Measurements from ENCODE around the gene DHRS4L2.
"Not testable (repeated sequence)": the region's sequence is repeated elsewhere in the genome, so short reads cannot be mapped to it uniquely, and the experiment has no call there.

The DHRS4L2 gene

GRCh38 chr14:23951590-23952201 lies 37.0 kb upstream of the DHRS4L2 start:
- peak; percentile 13 for TF ChIP-seq CTCF (IDR thresholded peaks at IDR 0.05; ENCODE audit: low read depth, low read length, missing control alignments)
- no peak for DNase-seq (ENCODE audit: extremely low read depth, low read depth)
- no peak overlapping the region for H3K4me3 ChIP-seq (replicated peaks; ENCODE audit: low read depth, low read length)

GRCh38 chr14:23953116-23953463 lies 35.6 kb upstream of the DHRS4L2 start:
- H3K4me3 ChIP-seq (replicated peaks; ENCODE audit: low read depth, low read length), result peak overlapping the region; percentile 84
- not testable (repeated sequence) for DNase-seq (ENCODE audit: extremely low read depth, low read depth)

- H3K4me3 ChIP-seq (replicated peaks; ENCODE audit: low read depth, low read length), result peak within 1 kb of the TSS; percentile 84
- DNase-seq (ENCODE audit: extremely low read depth, low read depth), result peak; percentile 45
- peak; percentile 95 for TF ChIP-seq CTCF (IDR thresholded peaks at IDR 0.05; ENCODE audit: low read depth, low read length, missing control alignments)
Observed at GRCh38 chr14:23953464-23954278, 35.1 kb upstream of the DHRS4L2 start, which contains the start of gene DHRS4. Gene DHRS4 (plus strand): TSS chr14:23953770. CDS start chr14:23953789, 19 bp downstream.

- peak overlapping the region; percentile 84 for H3K4me3 ChIP-seq (replicated peaks; ENCODE audit: low read depth, low read length)
- not testable (repeated sequence) for DNase-seq (ENCODE audit: extremely low read depth, low read depth)
Observed at GRCh38 chr14:23954279-23954614, 34.5 kb upstream of the DHRS4L2 start.

- not testable (repeated sequence) for DNase-seq (ENCODE audit: extremely low read depth, low read depth)
- H3K4me3 ChIP-seq (replicated peaks; ENCODE audit: low read depth, low read length), result peak overlapping the region; percentile 84
Observed at GRCh38 chr14:23954965-23955364, 33.8 kb upstream of the DHRS4L2 start.

GRCh38 chr14:23955811-23956210 lies 32.9 kb upstream of the DHRS4L2 start:
- not testable (repeated sequence) for DNase-seq (ENCODE audit: extremely low read depth, low read depth); H3K4me3 ChIP-seq (replicated peaks; ENCODE audit: low read depth, low read length)

- not testable (repeated sequence) for H3K4me3 ChIP-seq (replicated peaks; ENCODE audit: low read depth, low read length); DNase-seq (ENCODE audit: extremely low read depth, low read depth)
Observed at GRCh38 chr14:23957913-23958569, 30.7 kb upstream of the DHRS4L2 start.

GRCh38 chr14:23960899-23961298 lies 27.8 kb upstream of the DHRS4L2 start:
- DNase-seq (ENCODE audit: extremely low read depth, low read depth); H3K4me3 ChIP-seq (replicated peaks; ENCODE audit: low read depth, low read length): not testable (repeated sequence)

- H3K4me3 ChIP-seq (replicated peaks; ENCODE audit: low read depth, low read length); DNase-seq (ENCODE audit: extremely low read depth, low read depth): not testable (repeated sequence)
Observed at GRCh38 chr14:23961704-23962103, 27.0 kb upstream of the DHRS4L2 start.

GRCh38 chr14:23969130-23969480 lies 19.6 kb upstream of the DHRS4L2 start:
- not testable (repeated sequence) for H3K4me3 ChIP-seq (replicated peaks; ENCODE audit: low read depth, low read length); DNase-seq (ENCODE audit: extremely low read depth, low read depth)

GRCh38 chr14:23969481-23970282 lies 19.0 kb upstream of the DHRS4L2 start:
- peak overlapping the region; percentile 21 for H3K4me3 ChIP-seq (replicated peaks; ENCODE audit: low read depth, low read length)
- DNase-seq (ENCODE audit: extremely low read depth, low read depth), result not testable (repeated sequence)

- not testable (repeated sequence) for H3K4me3 ChIP-seq (replicated peaks; ENCODE audit: low read depth, low read length); DNase-seq (ENCODE audit: extremely low read depth, low read depth)
Observed at GRCh38 chr14:23970283-23970659, 18.5 kb upstream of the DHRS4L2 start.

- H3K4me3 ChIP-seq (replicated peaks; ENCODE audit: low read depth, low read length); DNase-seq (ENCODE audit: extremely low read depth, low read depth): not testable (repeated sequence)
Observed at GRCh38 chr14:23973178-23973577, 15.6 kb upstream of the DHRS4L2 start.

GRCh38 chr14:23974041-23974440 lies 14.7 kb upstream of the DHRS4L2 start:
- H3K4me3 ChIP-seq (replicated peaks; ENCODE audit: low read depth, low read length); DNase-seq (ENCODE audit: extremely low read depth, low read depth): not testable (repeated sequence)

- DNase-seq (ENCODE audit: extremely low read depth, low read depth); H3K4me3 ChIP-seq (replicated peaks; ENCODE audit: low read depth, low read length): not testable (repeated sequence)
Observed at GRCh38 chr14:23977208-23977607, 11.5 kb upstream of the DHRS4L2 start.

Data from HFF-Myc (cell line).